Left lobe of liver (tissue), 2 donors: ENCODE measurements around the gene ADGRV1. TPM values are rescaled to one million over a fixed set of nuclear protein-coding genes. Genes with fewer than 3 reads are reported as not detected.

Experiments used
- ATAC-seq: fragments of 200-7000 bp; cut with Tn5 transposase; one replicate; pipeline ENCODE4 v1.9.1; 2020; ENCODE audit warnings: mild to moderate bottlenecking, moderate library complexity
- DNase-seq: peaks from one replicate; pipeline ENCODE4 v3.0.0-alpha.2; 2020; ENCODE audit warnings: low spot score
- total RNA-seq: library from RNA; stranded (reverse); gene quantifications from one replicate; pipeline ENCODE4 v1.2.1, GENCODE V29; 2021
- donor health status: DM: no; HTN: no; CAD: no; lungs with moderate emphysema.
- donor health status: DM: no; HTN: yes; CAD: no.

Gene ADGRV1
- total RNA-seq, 1 donor from 2014 or later, result 9.3 TPM

GRCh38 chr5:91121347-91121993 lies 562.9 kb downstream of the ADGRV1 start:
- DNase-seq (no peak), ATAC-seq (no peak)

DNA sequence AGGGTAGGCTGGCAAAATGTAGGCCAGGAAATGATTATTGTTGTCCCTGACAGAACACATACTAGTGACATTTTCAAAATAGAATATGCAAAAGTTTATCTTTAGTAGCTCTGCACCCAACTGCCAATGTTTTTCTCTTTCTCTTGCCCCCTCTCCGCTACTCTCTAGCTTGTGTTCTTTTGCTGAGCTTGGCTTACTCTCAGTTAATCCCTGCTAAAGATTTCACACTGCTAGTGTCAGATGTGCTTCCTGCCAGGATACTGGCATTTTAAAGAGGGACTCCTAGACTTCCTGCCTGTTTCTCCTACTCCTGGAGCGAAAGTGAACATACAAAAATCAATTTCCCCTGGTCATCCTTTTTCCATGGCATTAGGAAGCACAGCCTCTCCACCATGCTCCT lies 564.1 kb downstream of the ADGRV1 start:
- DNase-seq (no peak), ATAC-seq (no peak)

GRCh38 chr5:91123291-91123690 lies 564.7 kb downstream of the ADGRV1 start:
- no peak for ATAC-seq

DNA sequence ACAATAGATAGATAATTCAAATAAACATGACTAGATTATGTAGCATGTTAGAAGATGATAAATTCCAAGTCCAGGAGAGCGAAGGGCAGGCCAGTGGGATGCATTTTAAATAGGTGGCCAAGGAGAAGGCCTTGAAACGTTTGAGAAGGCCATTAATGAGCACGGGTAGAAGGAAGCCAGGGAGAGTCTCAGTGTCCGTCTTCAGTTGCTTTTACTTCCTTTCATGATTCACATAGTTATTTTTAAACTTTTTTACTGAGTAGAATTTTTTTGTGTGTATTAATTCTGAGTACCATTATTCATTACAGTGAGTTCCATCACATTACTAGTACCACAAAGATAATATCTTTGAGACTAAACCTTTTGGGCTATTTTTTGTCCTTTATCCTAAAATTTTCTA lies 565.3 kb downstream of the ADGRV1 start:
- no peak for ATAC-seq
- no peak for DNase-seq

More at GRCh38 chr5:91123291-91123690, 564.7 kb downstream of the ADGRV1 start:
- DNase-seq, result no peak

GRCh38 chr5:91125916-91126315 lies 567.3 kb downstream of the ADGRV1 start:
- ATAC-seq (no peak), DNase-seq (no peak)

- no peak for DNase-seq
- no peak for ATAC-seq
These were observed 567.9 kb downstream of the ADGRV1 start for GRCh38 chr5:91126448-91126847.

- DNase-seq (no peak), ATAC-seq (no peak)
These were observed 568.3 kb downstream of the ADGRV1 start for GRCh38 chr5:91126888-91127287.

DNA sequence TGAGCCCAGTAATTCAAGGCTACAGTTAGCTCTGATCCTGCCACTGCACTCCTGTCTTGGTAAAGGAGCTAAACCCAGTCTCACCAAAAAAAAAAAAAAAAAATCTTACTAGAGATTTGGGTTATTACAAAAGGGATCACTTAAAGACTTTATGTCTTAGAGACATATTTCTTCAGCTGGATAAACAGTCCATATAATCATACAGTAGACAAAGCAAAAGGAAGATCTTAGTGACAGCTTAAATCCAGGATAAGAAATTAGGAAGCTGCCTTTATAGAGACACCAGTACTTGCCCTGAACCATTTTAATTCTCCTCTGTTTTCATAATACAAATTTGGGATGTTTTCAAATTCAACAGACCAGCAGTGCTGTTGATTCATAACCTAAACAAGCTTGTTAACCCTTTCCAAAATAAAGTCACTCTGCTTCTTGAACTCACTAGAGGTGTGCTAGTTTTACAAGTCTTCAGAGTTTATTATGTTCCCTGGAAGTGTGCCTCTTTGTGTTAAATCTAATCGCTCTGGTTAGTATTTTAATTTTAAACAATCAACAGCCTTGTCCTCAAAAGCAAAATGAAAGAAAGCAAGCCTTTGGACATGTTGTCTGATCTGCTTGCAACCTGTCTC lies 569.0 kb downstream of the ADGRV1 start:
- ATAC-seq, result no peak
- DNase-seq, result no peak

DNA sequence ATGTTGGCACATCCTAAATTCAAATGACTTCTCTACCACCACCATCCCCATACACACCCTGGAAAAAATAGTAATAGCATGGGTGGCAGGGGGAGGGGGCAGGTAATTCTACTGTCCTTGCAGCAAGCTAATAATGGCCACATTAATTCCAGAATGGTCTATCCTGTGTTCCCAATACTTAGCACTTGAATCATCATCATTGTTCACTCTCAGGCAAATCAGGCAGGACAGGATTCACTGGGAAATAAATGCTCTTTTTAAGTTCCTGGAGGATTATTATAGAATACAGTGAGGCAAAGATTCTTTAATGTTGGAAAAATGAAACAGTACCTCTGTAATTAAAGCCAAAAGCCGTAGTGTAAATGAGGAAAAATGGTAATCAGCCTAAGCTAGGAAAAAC lies 570.0 kb downstream of the ADGRV1 start:
- DNase-seq (no peak), ATAC-seq (no peak)

GRCh38 chr5:91129748-91130147 lies 571.2 kb downstream of the ADGRV1 start:
- no peak for ATAC-seq
- no peak for DNase-seq

GRCh38 chr5:91130759-91131158 lies 572.2 kb downstream of the ADGRV1 start:
- no peak for ATAC-seq
- no peak for DNase-seq

- no peak for ATAC-seq
- DNase-seq, result no peak
These were observed 574.0 kb downstream of the ADGRV1 start for GRCh38 chr5:91132550-91132949.

GRCh38 chr5:91133183-91133582 lies 574.6 kb downstream of the ADGRV1 start:
- DNase-seq (no peak), ATAC-seq (no peak)

DNA sequence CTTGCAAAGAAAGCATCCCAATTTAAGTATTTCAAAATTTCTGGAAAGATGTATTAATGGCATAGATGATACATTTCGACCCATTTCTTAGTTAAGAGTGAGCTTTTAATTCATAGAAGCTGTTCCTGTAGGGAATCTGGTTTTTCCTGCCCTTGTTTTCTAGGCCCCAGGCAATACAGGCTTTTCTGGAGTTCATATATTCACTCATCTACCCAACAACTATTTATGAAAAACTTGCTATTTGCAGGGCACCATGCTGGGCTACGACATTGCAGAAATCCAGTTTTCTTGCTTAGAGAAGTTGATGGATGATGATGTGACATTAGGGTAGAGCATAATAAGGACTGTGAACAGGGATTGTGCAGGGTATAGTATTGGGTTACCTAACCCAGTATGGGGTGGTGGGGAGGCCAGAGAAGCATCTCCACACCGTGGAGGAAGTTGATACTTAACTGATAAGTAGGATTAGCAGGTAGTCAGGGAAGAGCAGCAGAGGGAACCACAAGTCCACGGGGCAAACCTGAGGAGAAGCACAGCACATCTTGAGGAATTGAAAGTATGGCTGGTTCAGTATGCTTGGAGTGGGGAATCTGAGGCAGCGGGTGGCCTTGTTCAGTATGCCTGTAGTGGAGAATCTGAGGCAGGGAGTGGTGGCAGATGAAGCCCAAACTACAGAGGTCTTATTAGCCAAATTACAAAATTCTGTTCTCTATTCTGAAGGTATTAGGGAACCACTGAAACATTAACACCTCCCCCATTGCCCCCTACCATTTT lies 577.1 kb downstream of the ADGRV1 start:
- no peak for DNase-seq
- no peak for ATAC-seq

GRCh38 chr5:91136271-91136670 lies 577.7 kb downstream of the ADGRV1 start:
- no peak for ATAC-seq
- DNase-seq, result no peak

DNA sequence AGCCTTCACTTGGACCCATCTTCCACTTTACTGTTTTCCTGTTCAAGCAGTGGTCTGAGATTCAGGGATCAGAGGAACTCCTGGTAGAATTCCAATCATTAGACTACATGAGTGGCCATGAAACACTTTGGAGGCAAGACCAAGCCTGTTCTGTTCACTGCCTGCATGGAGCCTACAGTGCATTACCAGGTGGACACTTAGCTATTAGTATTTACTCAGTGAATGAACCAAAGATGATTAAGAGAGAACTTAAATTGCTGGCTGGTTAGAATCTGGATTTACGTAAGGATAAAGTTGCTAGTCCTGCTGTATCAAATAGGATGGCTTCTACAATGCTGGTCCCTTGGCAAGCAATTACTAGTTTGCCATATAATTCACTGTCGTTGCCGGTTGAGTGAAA lies 579.0 kb downstream of the ADGRV1 start:
- DNase-seq (no peak), ATAC-seq (no peak)

DNA sequence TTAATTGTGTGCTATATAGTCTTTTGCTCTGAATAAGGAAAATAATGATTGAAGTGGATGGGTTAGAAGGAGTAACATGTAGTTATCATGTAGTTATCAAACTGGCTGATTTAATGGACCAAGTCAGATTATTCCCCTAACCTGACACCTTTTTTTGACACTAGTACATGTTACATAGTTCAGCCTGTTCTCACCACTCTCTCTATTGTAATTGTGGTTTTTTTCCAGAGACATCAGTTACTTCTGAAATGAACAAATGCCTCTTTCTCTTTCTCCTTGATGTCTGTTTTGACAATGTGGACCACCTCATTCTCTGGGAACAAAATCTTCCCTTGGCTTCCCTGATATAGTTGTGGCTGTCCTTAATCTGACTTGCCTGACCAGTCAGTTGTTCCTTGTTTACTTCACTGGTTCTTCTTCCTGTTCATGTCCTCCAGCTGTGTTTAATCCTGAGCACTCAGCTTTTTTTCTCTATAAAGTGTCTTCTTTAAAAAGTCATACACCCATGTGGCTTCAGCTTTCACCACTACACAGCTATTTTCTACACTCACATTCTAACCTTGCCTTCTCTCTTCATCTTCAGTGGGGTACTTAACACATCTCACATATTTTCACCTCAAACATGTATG lies 581.1 kb downstream of the ADGRV1 start:
- no peak for DNase-seq
- peak; percentile 47 for ATAC-seq

GRCh38 chr5:91140657-91141056 lies 582.1 kb downstream of the ADGRV1 start:
- DNase-seq (no peak), ATAC-seq (no peak)

DNA sequence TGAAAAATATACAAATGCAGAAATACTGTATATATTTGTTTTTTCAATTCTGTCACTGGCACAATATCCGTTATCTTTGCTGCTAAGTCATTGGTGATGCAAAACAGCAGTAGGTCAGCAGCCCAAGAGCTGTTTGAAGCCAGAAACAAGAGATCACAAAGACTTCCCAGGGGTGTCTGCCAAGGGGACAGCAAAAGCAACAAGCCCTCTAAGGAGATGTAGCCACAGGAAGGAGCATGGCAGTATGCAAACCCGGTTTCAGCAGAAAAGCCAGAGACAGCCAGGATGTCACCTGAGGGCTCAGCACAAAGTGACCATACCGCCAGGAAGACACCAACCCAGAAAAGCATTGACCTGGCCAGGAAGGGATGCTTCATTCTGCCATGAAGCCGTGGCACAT lies 583.0 kb downstream of the ADGRV1 start:
- no peak for ATAC-seq
- DNase-seq, result no peak

DNA sequence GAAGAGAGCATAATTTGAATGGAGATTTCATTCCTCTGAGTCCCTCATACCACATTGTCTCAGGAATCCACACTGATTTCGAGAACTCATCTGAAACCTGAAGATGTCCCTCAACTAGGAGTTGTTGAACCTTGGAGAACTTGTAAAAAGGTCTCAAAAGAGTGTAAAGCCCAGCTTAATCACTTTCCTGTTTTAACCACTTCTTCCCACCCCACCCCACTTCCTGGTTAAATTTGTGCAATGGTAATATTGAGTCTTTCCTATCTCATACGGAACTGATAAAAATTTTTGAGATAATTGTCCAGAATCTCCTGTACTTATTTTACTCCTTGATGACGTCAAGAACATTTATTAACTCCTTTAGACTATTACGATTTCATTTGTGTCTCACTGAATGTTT lies 583.8 kb downstream of the ADGRV1 start:
- DNase-seq (no peak), ATAC-seq (no peak)

DNA sequence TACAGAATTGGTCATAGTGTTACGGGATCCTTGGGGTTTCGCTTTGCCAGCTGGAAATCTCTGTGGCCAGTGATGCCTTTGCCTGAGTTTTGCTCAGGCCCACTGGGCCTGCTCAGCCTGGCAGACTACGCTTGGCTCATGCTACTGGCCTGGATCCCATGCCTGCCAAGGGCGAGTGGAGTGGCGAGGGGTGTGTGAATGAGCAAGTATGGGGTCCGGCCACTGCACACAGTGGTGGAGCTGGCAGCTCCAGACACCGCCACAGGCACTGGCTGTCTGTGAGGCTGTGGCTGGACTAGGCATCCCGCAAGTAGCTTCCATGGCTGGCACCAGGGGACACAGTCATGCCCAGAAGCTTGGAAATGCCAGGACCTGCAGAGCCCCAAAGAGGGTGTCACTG lies 584.2 kb downstream of the ADGRV1 start:
- no peak for ATAC-seq
- no peak for DNase-seq

- DNase-seq (no peak), ATAC-seq (no peak)
These were observed 585.2 kb downstream of the ADGRV1 start for GRCh38 chr5:91143840-91144239.
